HEK293 (cell line): ENCODE measurements around the gene TARBP1.

Source experiments
- ZNF112 ChIP-seq: fragments of 450-650 bp; formaldehyde crosslinking; IDR thresholded peaks from 2 replicates; pipeline ENCODE4 v1.5.0; 2017; ENCODE audit warnings: missing biosample characterization, missing genetic modification characterization
- TF ChIP-seq, protein P1 (sequence below): fragments of 450-650 bp; IDR thresholded peaks from 2 replicates; pipeline ENCODE4 v1.5.1; 2018; ENCODE audit warnings: missing biosample characterization, mild to moderate bottlenecking, missing genetic modification characterization

DNA sequence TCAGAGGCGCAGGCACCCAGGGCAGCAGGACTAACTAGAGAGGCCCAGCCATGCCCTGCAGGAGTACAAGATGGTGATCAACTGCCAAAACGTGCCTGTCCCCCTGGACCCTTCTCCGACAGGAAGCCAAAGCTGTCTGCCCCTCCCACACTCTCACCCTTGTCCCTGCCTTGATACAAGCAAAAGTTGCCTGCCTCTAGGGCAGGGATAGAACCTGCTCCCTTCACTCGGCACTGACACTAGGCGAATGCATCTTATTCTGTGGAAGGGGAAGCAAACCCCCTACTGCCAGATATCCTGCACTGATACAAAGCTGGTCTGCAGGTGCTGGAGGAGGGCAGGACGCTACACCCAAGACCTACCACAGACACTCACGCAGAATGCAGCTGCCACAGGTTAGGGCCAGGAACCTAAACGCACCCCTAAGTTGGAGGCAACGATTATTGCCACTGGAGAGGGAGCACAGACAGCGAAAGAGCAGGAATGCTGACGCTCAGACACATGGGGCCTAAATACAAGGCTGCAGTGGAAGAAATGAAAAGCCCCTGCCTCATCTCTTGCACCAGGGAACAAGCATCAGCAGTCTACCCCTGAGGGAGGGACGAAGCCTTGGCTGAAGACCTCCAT, 3.7 kb downstream of the TARBP1 start:
- TF ChIP-seq, protein P1, sequence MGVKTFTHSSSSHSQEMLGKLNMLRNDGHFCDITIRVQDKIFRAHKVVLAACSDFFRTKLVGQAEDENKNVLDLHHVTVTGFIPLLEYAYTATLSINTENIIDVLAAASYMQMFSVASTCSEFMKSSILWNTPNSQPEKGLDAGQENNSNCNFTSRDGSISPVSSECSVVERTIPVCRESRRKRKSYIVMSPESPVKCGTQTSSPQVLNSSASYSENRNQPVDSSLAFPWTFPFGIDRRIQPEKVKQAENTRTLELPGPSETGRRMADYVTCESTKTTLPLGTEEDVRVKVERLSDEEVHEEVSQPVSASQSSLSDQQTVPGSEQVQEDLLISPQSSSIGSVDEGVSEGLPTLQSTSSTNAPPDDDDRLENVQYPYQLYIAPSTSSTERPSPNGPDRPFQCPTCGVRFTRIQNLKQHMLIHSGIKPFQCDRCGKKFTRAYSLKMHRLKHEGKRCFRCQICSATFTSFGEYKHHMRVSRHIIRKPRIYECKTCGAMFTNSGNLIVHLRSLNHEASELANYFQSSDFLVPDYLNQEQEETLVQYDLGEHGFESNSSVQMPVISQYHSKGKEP (tag by site-specific recombination) = no peak
- no peak for TF ChIP-seq ZNF112 (tag by site-specific recombination)
